KOPT-K1 (cell line): ENCODE results near the gene ENDOD1.
"Not testable (repeated sequence)": the region's sequence is repeated elsewhere in the genome, so short reads cannot be mapped to it uniquely, and the experiment has no call there.

Experiments used
- H3K27ac ChIP-seq: fragments of 200-600 bp; sonication (generic); 2 replicates; pipeline ENCODE4 v1.5.1; 2016; ENCODE audit warnings: antibody characterized with exemption, mild to moderate bottlenecking, low read depth, low read length; ENCODE audit not compliant: poor library complexity, severe bottlenecking
- H3K36me3 ChIP-seq: fragments of 200-600 bp; sonication (generic); 2 replicates; pipeline ENCODE4 v1.5.1; 2017; ENCODE audit warnings: antibody characterized with exemption, mild to moderate bottlenecking, low read length, moderate library complexity; ENCODE audit not compliant: insufficient read depth
- H3K9me3 ChIP-seq: fragments of 200-600 bp; sonication (generic); 2 replicates; pipeline ENCODE4 v1.5.1; 2017; ENCODE audit warnings: antibody characterized with exemption, low read length, mild to moderate bottlenecking; ENCODE audit not compliant: insufficient read depth, poor library complexity, severe bottlenecking

Gene ENDOD1

GRCh38 chr11:95108159-95108611, 18.5 kb downstream of the ENDOD1 start:
- Histone ChIP-seq H3K9me3 (no peaks in the 10 kb centered on the region), H3K36me3 (no peaks in the 10 kb centered on the region), H3K27ac (no peak overlapping the region)

DNA sequence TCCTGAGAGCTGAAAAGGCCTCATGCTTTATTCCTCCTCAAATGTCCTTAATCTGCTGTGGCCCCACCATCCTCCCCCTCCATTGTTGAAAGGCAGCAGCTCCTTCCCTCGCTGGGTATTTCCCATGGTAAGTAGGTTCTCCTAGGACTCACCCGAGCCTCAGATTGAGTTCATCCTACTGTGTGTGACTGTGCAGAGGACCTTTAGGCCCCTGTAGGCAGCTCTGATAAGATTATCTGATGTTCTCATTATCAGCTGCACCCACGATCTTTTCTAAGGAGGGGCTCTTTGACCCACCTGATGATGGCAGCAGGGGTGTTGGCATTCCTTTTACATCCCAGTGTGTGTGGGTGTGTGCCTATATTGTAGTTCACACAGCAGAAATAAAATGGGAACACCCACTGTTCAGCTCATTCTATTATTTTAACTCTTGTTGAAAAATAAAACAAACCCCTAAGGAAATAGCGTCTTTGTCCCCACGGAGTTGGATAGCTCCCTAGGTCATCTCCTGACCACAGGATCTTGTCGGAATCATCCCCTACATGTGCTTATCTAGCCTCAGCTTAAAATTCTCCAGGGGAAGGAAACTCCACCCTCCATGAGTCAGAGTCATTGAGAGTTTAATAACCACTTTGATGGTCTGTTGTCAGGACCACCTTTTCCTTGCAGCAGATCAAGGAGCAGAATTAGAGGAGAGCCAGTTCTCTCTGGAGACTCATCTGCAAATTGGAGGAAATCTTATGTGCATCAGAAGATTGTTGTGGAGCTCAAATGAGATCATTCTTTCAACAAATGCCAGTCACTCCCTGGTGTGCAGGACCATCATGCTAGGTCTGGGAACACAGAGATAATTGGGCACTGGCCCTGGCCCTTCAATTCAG, 19.3 kb downstream of the ENDOD1 start:
- Histone ChIP-seq H3K36me3 (no peaks in the 10 kb centered on the region), H3K27ac (no peak overlapping the region), H3K9me3 (no peaks in the 10 kb centered on the region)

DNA sequence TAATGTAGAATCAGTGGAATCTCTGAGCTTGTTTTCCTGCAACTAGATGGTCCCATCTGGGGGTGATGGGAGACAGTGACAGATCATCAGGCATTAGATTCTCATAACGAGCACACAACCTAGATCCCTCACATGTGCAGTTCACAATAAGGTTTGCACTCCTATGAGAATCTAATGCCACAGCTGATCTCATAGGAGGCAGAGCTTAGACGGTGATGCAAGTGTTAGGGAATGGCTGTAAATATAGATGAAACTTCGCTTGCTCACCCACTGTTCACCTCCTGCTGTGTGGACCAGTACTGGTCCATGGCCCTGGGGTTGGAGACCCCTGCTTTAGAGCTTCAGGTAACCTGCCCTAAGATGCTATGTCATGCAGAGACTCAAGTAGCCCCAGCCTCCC, 21.8 kb downstream of the ENDOD1 start:
- not testable (repeated sequence) for H3K36me3 ChIP-seq, H3K27ac ChIP-seq, H3K9me3 ChIP-seq

- no peak overlapping the region for H3K27ac ChIP-seq
- H3K9me3 ChIP-seq = no peaks in the 10 kb centered on the region
- no peaks in the 10 kb centered on the region for H3K36me3 ChIP-seq
These were observed 22.4 kb downstream of the ENDOD1 start for GRCh38 chr11:95111923-95112540.

DNA sequence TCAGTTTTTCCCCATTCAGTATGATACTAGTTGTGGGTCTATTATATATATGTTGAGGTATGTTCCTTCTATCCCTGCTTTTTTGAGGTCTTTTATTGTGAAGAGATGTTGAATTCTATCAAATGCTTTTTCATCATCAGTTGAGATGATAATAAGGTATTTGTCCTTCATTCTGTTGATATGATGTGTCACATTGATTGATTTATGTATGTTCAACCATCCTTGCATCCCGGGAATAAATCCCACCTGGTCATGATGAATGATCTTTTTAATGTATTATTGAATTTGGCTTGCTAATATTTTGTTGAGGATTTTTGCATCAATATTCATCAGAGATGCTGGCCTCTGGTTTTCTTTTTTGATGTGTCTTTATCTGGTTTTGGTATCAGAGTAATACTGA, 26.0 kb downstream of the ENDOD1 start:
- no peaks in the 10 kb centered on the region for H3K36me3 ChIP-seq
- H3K9me3 ChIP-seq = no peaks in the 10 kb centered on the region
- no peak overlapping the region for H3K27ac ChIP-seq

DNA sequence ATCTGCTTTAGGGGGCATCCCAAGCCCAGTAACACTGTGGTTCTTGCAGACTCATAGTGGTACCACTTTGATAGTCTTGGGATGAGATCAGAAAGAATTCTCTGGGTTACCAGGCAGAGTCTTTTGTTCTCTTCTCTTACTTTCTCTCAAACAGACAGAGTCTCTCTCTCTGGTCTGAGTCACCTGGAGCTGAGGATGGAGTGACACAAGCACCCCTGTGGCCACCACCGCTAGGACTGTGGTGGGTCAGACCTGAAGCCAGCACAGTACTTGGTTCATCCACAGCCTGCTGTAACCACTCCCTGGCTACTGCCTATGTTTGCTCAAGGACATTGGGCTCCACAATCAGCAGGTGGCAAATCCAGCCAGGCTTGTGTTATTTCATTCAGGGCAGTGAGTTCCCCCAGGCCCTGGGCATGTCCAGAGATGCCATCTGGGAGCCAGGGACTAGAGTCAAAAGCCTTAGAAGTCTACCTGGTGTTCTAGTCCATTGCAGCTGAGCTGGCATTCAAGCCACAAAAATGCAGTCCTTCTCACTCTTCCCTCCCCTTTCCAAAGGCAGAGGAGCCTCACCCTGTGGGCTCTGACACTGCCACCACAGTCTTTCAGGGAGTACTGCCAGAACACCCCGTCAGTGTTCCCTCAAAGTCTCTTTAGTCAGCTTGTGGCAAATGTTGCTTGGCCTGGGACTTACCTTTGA, 29.9 kb downstream of the ENDOD1 start:
- no peaks in the 10 kb centered on the region for H3K9me3 ChIP-seq
- no peak overlapping the region for H3K27ac ChIP-seq
- no peaks in the 10 kb centered on the region for H3K36me3 ChIP-seq

DNA sequence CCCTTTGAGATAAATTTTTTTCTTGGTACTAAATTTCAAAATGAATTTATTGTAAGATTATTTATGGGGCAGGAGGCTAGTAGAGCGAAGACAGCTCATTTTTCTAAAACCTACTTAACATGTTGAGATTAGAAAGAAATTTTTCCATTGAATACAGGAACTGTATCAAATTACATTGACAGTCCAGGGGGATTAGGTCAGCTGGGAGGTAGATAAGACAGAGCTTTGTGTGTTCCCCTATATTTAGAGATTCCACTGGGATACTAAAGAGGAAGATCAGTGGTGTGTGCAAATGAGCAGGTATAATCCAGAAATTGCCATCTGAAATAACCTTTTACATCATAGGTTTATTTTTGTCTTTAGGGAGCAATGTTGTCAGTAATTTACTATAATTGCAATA, 32.1 kb downstream of the ENDOD1 start:
- Histone ChIP-seq H3K9me3 (no peaks in the 10 kb centered on the region), H3K27ac (no peak overlapping the region), H3K36me3 (no peaks in the 10 kb centered on the region)

GRCh38 chr11:95123556-95123955, 33.9 kb downstream of the ENDOD1 start:
- no peak overlapping the region for H3K27ac ChIP-seq
- H3K9me3 ChIP-seq = no peaks in the 10 kb centered on the region
- no peaks in the 10 kb centered on the region for H3K36me3 ChIP-seq

DNA sequence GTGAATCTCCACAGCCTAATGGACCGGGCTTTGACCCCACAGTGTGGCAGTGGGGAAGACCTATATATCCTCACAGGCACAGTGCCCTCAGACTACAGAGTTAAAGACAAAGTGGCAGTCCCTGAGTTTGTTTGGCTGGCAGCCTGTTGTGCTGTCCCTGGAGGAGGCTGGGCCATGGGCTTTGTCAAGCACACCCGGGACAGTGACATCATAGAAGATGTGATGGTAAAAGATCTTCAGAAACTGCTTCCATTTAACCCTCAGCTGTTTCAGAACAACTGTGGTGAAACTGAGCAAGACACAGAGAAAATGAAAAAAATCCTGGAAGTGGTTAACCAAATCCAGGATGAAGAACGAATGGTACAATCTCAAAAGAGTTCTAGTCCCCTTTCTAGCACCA, 39.0 kb downstream of the ENDOD1 start:
- H3K36me3 ChIP-seq = no peaks in the 10 kb centered on the region
- H3K9me3 ChIP-seq = no peaks in the 10 kb centered on the region
- H3K27ac ChIP-seq = no peak overlapping the region

GRCh38 chr11:95132956-95133355, 43.3 kb downstream of the ENDOD1 start:
- Histone ChIP-seq H3K27ac (no peak overlapping the region), H3K36me3 (no peaks in the 10 kb centered on the region)

DNA sequence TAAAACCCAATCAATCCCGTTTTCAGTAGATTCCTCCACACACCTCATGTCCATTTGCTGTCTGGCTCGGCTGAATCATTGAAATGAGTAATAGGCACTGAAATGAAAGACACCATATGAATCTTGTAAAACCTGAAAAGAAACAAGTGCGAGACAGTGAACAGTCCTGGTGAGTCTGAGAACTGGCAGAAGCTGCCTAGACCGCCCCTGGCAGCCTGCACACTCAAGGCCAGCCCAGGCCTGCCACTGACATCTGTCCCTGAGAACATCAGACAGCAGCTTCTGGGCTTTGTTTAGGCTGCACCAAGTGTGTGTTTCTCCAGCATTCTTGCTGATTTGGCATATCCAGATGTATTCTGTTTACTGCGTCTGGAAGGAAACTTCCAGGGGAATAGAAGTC, 44.8 kb downstream of the ENDOD1 start:
- Histone ChIP-seq H3K9me3 (no peaks in the 10 kb centered on the region), H3K27ac (no peak overlapping the region), H3K36me3 (no peaks in the 10 kb centered on the region)

More at GRCh38 chr11:95132956-95133355, 43.3 kb downstream of the ENDOD1 start:
- no peaks in the 10 kb centered on the region for H3K9me3 ChIP-seq

DNA sequence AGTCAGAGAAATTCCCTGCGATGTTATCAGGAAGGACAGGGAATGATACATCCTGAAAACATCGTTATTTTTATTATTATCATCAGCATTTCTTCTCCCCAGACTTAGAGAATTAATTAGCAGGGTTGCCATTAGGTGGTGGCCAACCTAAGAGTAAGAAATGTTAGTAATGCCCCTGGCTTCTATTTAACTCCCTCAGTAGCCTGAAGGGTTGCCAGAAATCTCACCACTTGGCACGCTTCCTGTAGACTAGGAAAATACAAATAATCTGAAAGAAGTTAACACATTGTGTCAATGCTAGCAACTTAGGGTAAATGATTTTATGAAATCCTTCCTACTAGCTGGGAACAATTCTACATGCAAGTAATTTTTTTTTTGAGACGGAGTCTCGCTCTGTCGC, 45.5 kb downstream of the ENDOD1 start:
- Histone ChIP-seq H3K36me3 (no peaks in the 10 kb centered on the region), H3K27ac (no peak overlapping the region), H3K9me3 (no peaks in the 10 kb centered on the region)

DNA sequence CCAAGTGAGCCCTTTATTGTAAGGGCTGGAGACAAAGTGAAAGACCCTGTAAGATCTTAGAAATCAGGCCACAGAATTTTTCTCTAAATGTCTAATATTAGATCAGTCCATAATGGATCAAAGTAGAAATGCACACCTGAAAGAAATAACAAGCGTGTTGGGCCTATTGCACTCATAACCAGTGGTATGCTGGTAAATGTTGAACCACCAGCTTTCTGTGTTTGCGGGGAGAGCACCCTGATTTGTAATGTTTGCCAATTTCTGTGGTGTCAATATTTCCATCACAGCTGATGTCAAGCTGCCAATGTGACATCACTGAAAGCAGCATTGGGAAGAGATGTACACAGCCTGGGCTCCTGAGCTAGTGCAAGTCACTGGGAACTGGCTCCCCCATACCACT, 46.2 kb downstream of the ENDOD1 start:
- Histone ChIP-seq H3K36me3 (no peaks in the 10 kb centered on the region), H3K27ac (no peak overlapping the region), H3K9me3 (no peaks in the 10 kb centered on the region)

DNA sequence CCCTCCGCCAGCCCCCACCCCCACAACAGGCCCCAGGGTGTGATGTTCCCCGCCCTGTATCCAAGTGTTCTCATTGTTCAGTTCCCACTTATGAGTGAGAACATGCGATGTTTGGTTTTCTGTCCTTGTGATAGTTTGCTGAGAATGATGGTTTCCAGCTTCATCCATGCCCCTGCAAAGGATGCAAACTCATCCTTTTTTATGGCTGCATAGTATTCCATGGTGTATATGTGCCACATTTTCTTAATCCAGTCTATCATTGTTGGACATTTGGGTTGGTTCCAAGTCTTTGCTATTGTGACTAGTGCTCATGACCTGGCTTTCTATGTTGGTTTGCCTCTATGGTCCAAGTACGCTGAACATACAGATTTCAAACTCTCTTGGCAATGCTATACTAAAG, 47.1 kb downstream of the ENDOD1 start:
- not testable (repeated sequence) for H3K9me3 ChIP-seq, H3K27ac ChIP-seq, H3K36me3 ChIP-seq

- no peaks in the 10 kb centered on the region for H3K9me3 ChIP-seq
- no peak overlapping the region for H3K27ac ChIP-seq
- no peaks in the 10 kb centered on the region for H3K36me3 ChIP-seq
These were observed 47.7 kb downstream of the ENDOD1 start for GRCh38 chr11:95137299-95137698.
